Fibroblast of villous mesenchyme (primary cell): Measurements from ENCODE around the gene BRSK1. TPM values are rescaled to one million over a fixed set of nuclear protein-coding genes. Genes with fewer than 3 reads are reported as not detected.

Experiments
- small RNA-seq: library from RNA; depleted of rRNA; stranded (forward); fragments of <200 nt; gene quantifications from one replicate; pipeline ENCODE3, GENCODE V24; 2012
- total RNA-seq: library from RNA; depleted of rRNA; stranded (reverse); fragments of >200 nt; gene quantifications from 2 replicates; pipeline ENCODE4 v1.2.3, GENCODE V29; 2012

BRSK1 gene
- total RNA-seq, 1 donor: 5.6 TPM

Small RNA genes lying within 50 kb of the gene (small RNA-seq; reads per million reads assigned to genes)
- gene MIR6802 (not detected), gene MIR6803 (not detected)

Other genes with a start within 250 kb of the BRSK1 start
- not detected in 2 replicates for gene GP6, start 245.7 kb upstream of the BRSK1 start, total RNA-seq
- 9.0 and 9.1 TPM in 2 replicates for gene RDH13, start 220.8 kb upstream of the BRSK1 start, total RNA-seq
- 1.3 and 2.2 TPM in 2 replicates for gene EPS8L1, start 208.1 kb upstream of the BRSK1 start, total RNA-seq
- 49.7 and 69.9 TPM in 2 replicates for gene PPP1R12C, start 166.4 kb upstream of the BRSK1 start, total RNA-seq
- under 0.01 and 0.64 TPM in 2 replicates for gene TNNT1, start 134.8 kb upstream of the BRSK1 start, total RNA-seq
- not detected in 2 replicates for gene TNNI3, start 126.3 kb upstream of the BRSK1 start, total RNA-seq
- gene DNAAF3, start 117.4 kb upstream of the BRSK1 start, total RNA-seq: under 0.01 TPM in 1 of 2 replicates, not detected in the other
- under 0.01 and 0.86 TPM in 2 replicates for gene SYT5, start 103.7 kb upstream of the BRSK1 start, total RNA-seq
- gene PTPRH, start 74.5 kb upstream of the BRSK1 start, total RNA-seq: 3.9 and 7.1 TPM in 2 replicates
- gene TMEM86B, start 55.2 kb upstream of the BRSK1 start, total RNA-seq: 1.6 and 1.7 TPM in 2 replicates
- 35.1 and 38.9 TPM in 2 replicates for gene PPP6R1, start 25.0 kb upstream of the BRSK1 start, total RNA-seq
- gene HSPBP1, start 3.9 kb upstream of the BRSK1 start, total RNA-seq: 25.0 and 31.9 TPM in 2 replicates
- gene TMEM150B, start 41.3 kb downstream of the BRSK1 start, total RNA-seq: not detected in 2 replicates
- 6.9 and 8.7 TPM in 2 replicates for gene KMT5C, start 55.9 kb downstream of the BRSK1 start, total RNA-seq
- under 0.01 TPM in 1 of 2 replicates, not detected in the other for gene COX6B2, start 70.7 kb downstream of the BRSK1 start, total RNA-seq
- not detected in 2 replicates for gene GARIN5B, start 79.3 kb downstream of the BRSK1 start, total RNA-seq
- 3.0 and 5.2 TPM in 2 replicates for gene IL11, start 86.5 kb downstream of the BRSK1 start, total RNA-seq
- not detected in 2 replicates for gene TMEM190, start 92.8 kb downstream of the BRSK1 start, total RNA-seq
- not detected in 2 replicates for gene TMEM238, start 100.3 kb downstream of the BRSK1 start, total RNA-seq
- gene RPL28, start 101.9 kb downstream of the BRSK1 start, total RNA-seq: 124 and 164 TPM in 2 replicates
- gene UBE2S, start 123.8 kb downstream of the BRSK1 start, total RNA-seq: 108 and 155 TPM in 2 replicates
- gene SHISA7, start 159.3 kb downstream of the BRSK1 start, total RNA-seq: not detected in 2 replicates
- 57.9 and 74.4 TPM in 2 replicates for gene ISOC2, start 177.6 kb downstream of the BRSK1 start, total RNA-seq
- not detected in 2 replicates for gene C19orf85, start 180.8 kb downstream of the BRSK1 start, total RNA-seq
- gene ZNF628, start 192.6 kb downstream of the BRSK1 start, total RNA-seq: 0.86 and 2.6 TPM in 2 replicates
- 18.1 and 20.3 TPM in 2 replicates for gene NAT14, start 201.2 kb downstream of the BRSK1 start, total RNA-seq
- gene SSC5D, start 204.4 kb downstream of the BRSK1 start, total RNA-seq: 21.2 and 23.2 TPM in 2 replicates